Subcutaneous adipose tissue (tissue), 4 donors: ENCODE data around the gene KLLN. TPM values are rescaled to one million over a fixed set of nuclear protein-coding genes. Genes with fewer than 3 reads are reported as not detected.

ENCODE experiments used
- total RNA-seq, 4 donors: library from RNA; depleted of rRNA; stranded (reverse); fragments of >200 nt; gene quantifications; one replicate each; pipeline ENCODE4 v1.1.0, GENCODE V29; 2016
- TF ChIP-seq, protein P1 (sequence below): fragments of 450-650 bp; IDR thresholded peaks from one replicate; pipeline ENCODE4 v1.5.1; 2016; ENCODE audit warnings: low read depth, mild to moderate bottlenecking, control low read depth, antibody characterized with exemption, moderate library complexity

KLLN gene
- total RNA-seq, 4 donors from 2014 or later, result 0.34 to 1.6 (median 0.88) TPM

DNA sequence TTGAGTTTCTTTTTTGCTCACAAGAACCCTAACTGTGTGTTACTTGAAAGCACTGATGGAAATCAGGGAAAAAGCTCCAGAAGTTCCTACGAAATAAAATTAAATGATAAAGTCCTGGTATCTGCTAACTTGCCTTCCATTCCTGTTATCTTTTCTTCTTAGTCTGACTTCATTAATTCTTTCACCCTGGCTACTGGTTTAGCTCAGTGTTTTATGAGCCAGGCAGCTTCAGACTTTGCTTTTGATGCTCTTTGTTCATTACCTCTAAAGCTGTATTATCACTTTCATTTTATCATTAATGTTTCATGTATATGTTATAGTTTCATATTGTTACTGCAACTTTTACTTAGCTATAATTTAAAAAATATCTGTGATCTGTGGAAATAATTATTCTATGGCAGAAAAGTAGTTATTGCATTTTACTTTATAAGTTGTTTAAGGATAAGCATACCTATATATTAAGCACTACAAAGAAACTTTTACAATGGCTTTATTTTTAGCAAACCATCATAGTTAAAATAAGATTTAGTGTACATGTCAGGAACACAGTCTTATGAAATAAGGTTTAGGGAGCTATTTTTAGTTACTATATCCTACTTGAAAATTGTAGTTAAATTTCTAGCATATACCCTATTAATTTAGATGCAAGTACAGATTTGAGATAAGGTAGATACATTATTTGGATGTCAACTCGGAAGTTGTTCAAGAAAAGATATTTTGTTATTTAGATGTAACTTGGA, 19.4 kb upstream of the KLLN start:
- TF ChIP-seq, protein P1, sequence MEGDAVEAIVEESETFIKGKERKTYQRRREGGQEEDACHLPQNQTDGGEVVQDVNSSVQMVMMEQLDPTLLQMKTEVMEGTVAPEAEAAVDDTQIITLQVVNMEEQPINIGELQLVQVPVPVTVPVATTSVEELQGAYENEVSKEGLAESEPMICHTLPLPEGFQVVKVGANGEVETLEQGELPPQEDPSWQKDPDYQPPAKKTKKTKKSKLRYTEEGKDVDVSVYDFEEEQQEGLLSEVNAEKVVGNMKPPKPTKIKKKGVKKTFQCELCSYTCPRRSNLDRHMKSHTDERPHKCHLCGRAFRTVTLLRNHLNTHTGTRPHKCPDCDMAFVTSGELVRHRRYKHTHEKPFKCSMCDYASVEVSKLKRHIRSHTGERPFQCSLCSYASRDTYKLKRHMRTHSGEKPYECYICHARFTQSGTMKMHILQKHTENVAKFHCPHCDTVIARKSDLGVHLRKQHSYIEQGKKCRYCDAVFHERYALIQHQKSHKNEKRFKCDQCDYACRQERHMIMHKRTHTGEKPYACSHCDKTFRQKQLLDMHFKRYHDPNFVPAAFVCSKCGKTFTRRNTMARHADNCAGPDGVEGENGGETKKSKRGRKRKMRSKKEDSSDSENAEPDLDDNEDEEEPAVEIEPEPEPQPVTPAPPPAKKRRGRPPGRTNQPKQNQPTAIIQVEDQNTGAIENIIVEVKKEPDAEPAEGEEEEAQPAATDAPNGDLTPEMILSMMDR, result no peak

DNA sequence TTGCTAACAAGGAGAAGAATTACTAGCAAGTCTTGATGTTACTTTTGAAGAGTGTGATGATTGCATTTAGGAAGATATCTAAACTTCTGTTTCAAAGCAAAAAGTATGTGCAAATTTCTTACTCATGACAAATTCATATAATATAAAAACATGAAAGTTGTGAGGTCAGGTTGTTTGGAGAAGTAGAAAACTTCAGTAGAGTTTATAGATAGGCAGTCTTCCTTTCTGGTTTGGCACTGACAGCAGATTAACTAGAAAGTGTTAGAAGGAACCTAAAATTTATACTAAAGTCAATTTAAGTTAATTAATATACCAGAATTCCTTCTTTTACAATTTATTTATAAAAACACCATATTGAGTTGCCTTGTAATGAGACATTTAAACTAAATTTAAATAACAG, 17.0 kb upstream of the KLLN start:
- TF ChIP-seq, protein P1, result no peak

DNA sequence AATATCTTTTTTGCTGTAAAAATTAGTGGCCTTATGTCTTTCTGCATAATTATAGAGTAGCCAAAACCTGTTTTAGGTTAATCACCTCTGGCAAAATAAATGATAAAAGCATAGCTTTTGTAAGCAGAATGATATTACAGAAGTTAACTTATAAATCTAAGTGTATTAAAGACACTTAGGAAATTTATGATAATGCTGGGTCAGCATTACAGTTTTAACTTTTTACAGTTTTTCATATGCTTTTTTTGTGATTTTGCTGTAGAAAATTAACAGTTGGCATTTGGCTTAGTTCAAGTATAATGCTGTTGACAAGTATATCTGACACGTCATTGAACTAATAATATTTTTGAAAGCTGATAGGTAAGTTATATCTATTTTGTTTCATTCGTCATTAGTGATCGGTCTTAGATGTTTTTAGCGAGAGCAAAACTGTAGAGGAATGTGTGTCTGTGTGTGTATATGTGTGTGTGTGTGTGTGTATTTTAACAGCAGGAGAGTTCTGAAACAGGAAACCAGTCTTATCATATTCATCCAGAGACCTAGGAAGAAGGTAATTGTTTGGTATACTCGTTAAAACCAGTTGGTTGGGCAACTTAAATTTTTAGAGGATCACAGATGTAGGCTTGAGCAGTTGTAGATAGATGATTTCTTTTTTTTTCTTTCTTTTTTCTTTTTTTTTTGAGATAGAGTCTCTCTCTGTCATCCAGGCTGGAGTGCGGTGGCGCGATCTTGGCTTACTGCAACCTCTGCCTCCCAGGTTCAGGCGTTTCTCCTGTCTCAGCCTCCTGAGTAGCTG, 15.5 kb upstream of the KLLN start:
- TF ChIP-seq, protein P1, result no peak

DNA sequence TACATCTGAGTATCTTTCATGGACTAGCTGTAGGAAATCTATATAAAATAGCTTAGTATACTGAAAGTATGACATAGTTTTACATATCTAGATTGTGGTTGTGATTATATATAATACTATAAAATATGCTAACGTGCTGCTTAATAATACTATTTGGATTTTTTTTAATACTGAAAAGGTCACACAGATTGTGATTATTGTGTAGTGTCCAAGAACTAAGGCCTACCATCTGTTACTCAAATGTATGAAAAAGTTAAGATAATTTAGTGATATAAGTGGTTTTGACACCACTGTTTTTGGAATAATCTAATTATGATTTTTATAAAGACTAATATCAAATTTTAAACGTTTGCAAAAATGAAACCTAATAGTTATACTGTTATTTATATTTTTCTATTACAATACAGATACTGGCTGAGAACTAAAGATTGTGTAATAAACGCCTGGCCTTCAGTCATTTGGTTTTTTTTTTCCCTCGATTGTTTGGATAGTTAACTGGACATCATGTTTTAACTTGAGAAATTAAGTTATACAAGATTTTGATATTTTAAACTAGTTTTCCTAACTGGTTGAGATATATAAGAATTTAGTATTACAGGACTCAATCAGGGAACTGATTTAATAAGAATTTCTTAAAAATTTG, 12.7 kb upstream of the KLLN start:
- TF ChIP-seq, protein P1, result no peak

DNA sequence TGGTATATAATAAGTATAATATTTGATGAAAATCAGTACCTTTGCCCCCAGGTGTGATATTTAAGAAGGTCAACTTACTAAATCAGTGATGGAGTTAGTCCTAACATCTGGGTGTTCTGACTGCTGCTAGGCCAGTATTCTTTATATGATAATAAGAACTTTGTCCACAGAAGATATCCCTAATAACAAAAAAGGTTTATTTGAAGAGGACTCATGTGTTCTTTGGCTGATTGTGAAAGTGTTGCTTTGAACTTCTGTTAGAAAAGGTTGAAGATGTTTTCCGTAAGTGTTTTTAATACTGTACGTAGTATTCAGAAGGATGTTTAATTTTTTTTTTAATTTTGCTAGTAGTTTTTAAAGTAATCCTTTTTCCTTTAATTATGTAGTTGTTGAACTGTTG, 10.3 kb upstream of the KLLN start:
- TF ChIP-seq, protein P1, result no peak

DNA sequence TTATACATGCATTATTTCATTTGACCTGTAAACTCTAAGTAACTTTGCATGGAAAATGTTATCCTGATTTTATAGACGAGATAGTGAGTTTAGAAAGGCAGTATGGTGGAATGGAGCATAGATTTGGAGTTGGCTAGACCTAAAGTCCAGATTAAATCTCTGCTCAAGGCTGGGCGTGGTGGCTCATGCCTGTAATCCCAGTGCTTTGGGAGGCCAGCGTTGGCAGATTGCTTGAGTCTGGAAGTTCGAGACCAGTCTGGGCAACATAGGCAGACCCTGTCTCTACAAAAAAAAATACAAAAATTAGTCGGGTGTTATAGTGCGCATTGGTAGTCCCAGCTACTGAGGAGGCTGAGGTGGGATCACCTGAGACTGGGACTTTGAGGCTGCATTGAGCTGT, 9.5 kb upstream of the KLLN start:
- TF ChIP-seq, protein P1, result no peak
